ENCODE results near the gene FHIT. TPM values are rescaled to one million over a fixed set of nuclear protein-coding genes. Genes with fewer than 3 reads are reported as not detected.

Gene FHIT
- total RNA-seq, 1 donor from 2014 or later, result 16.1 TPM

- no peak for DNase-seq (ENCODE audit: low spot score, unreplicated experiment)
- no peak overlapping the region for H3K4me3 Mint-ChIP-seq (ENCODE audit: low read depth)
- H3K4me1 Mint-ChIP-seq (ENCODE audit: low read depth), result no peaks in the 10 kb centered on the region
Measured at GRCh38 chr3:60336061-60336460, 915.2 kb downstream of the FHIT start.

GRCh38 chr3:60333710-60334109, 917.5 kb downstream of the FHIT start:
- Mint-ChIP-seq H3K9me3 (ENCODE audit: low read depth) (no peaks in the 10 kb centered on the region), H3K27me3 (no peaks in the 10 kb centered on the region), H3K36me3 (ENCODE audit: insufficient read depth) (no peaks in the 10 kb centered on the region), H3K4me1 (ENCODE audit: low read depth) (peaks cover 8% of the 10 kb centered on the region), H3K27ac (no peak overlapping the region), H3K4me3 (ENCODE audit: low read depth) (no peak overlapping the region)
- TF ChIP-seq CTCF (IDR thresholded peaks at IDR 0.05; ENCODE audit: unreplicated experiment), result no peak
- DNase-seq (ENCODE audit: low spot score, unreplicated experiment), result no peak

More at GRCh38 chr3:60336061-60336460, 915.2 kb downstream of the FHIT start:
- no peak overlapping the region for H3K27ac Mint-ChIP-seq
- no peaks in the 10 kb centered on the region for H3K27me3 Mint-ChIP-seq
- H3K9me3 Mint-ChIP-seq (ENCODE audit: low read depth), result no peaks in the 10 kb centered on the region
- TF ChIP-seq CTCF (IDR thresholded peaks at IDR 0.05; ENCODE audit: unreplicated experiment), result no peak
- no peaks in the 10 kb centered on the region for H3K36me3 Mint-ChIP-seq (ENCODE audit: insufficient read depth)

GRCh38 chr3:60330107-60330506, 921.1 kb downstream of the FHIT start:
- H3K9me3 Mint-ChIP-seq (ENCODE audit: low read depth), result no peaks in the 10 kb centered on the region
- no peaks in the 10 kb centered on the region for H3K36me3 Mint-ChIP-seq (ENCODE audit: insufficient read depth)
- H3K27ac Mint-ChIP-seq, result no peak overlapping the region
- DNase-seq (ENCODE audit: low spot score, unreplicated experiment), result no peak
- H3K4me3 Mint-ChIP-seq (ENCODE audit: low read depth), result no peak overlapping the region
- no peak for TF ChIP-seq CTCF (IDR thresholded peaks at IDR 0.05; ENCODE audit: unreplicated experiment)
- H3K4me1 Mint-ChIP-seq (ENCODE audit: low read depth), result peaks cover 9% of the 10 kb centered on the region
- H3K27me3 Mint-ChIP-seq, result no peaks in the 10 kb centered on the region

GRCh38 chr3:60325610-60326170, 925.6 kb downstream of the FHIT start:
- H3K27me3 Mint-ChIP-seq, result no peaks in the 10 kb centered on the region
- no peak for TF ChIP-seq CTCF (IDR thresholded peaks at IDR 0.05; ENCODE audit: unreplicated experiment)

GRCh38 chr3:60323651-60324050, 927.6 kb downstream of the FHIT start:
- no peak for TF ChIP-seq CTCF (IDR thresholded peaks at IDR 0.05; ENCODE audit: unreplicated experiment)
- Mint-ChIP-seq H3K4me3 (ENCODE audit: low read depth) (no peak overlapping the region), H3K36me3 (ENCODE audit: insufficient read depth) (peaks cover 1% of the 10 kb centered on the region), H3K27me3 (no peaks in the 10 kb centered on the region), H3K4me1 (ENCODE audit: low read depth) (peaks cover 20% of the 10 kb centered on the region), H3K27ac (no peak overlapping the region), H3K9me3 (ENCODE audit: low read depth) (peaks cover 3% of the 10 kb centered on the region)
- DNase-seq (ENCODE audit: low spot score, unreplicated experiment), result no peak

More at GRCh38 chr3:60325610-60326170, 925.6 kb downstream of the FHIT start:
- H3K9me3 Mint-ChIP-seq (ENCODE audit: low read depth), result no peaks in the 10 kb centered on the region
- no peak overlapping the region for H3K4me3 Mint-ChIP-seq (ENCODE audit: low read depth)
- peaks cover 1% of the 10 kb centered on the region for H3K36me3 Mint-ChIP-seq (ENCODE audit: insufficient read depth)
- H3K4me1 Mint-ChIP-seq (ENCODE audit: low read depth), result peaks cover 18% of the 10 kb centered on the region
- no peak for DNase-seq (ENCODE audit: low spot score, unreplicated experiment)
- H3K27ac Mint-ChIP-seq, result no peak overlapping the region
